ENCODE measurements around the gene CLASP1.
"Not testable (repeated sequence)": the region's sequence is repeated elsewhere in the genome, so short reads cannot be mapped to it uniquely, and the experiment has no call there.

Gene CLASP1

DNA sequence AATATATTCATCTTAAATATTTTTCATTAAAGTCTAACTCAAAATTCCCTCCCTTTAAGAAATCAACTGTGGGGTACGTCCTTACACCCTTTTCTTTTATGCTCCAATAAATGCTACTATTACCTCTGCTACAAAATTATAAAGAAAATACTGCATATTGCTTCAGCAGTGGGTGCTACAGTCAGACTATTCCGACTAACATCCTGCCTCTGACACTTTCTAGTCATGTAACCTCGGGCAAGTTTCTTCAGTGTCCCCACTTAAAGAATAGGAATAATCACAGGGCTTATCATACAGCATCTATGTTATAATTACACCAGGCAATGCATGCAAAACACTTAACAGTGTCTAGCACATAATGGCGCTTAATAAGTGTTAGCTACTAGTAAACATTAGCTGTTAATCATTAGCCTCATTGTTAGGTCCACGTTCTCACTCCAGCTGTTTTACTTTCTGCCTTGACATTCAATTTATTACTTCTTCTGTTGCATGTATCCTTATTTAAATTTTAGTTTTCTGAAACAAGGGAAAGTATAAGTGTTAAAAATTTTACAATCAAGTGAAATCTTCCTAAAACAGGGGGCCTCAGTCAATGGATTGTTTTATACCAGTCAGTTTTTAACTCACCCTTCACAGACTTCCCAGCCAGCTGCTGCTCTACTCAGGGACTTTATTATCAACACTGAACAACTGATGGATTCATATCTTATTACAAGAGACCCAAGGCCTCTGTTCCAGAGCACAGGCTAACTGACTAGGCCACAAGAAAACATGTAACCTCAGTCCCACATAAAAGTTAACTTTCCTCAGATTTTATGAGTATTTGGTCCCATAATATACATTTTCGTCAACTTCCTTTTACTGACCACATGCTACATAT is 54.0 kb downstream of the CLASP1 start:
- DNase-seq, result no peak
- intact Hi-C loops (cut with DNase I), result loop anchor here (5.0 kb wide), 1 partner anchor 52 kb away; the partner anchor contains the start of gene CLASP1

DNA sequence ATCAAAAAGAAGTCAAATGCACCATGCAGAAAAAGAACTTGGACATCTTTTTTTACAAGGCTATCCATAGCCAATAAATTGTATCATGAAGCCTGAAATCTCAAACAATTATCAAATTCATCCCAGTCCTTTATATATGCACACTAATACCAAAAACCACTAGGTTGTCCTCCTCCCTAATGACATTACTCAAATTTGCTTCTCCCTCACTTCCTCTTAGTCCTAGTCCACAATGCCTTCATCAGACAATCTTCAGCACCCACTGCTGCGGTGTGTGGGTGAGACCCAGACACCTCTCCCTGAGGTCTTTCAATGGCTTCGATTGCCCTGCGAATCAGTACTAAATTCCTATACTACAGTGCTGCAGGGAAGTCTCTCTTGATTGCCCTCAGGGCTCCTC is 58.1 kb downstream of the CLASP1 start:
- intact Hi-C loops (cut with DNase I), result no loop called here
- no peak for DNase-seq

DNA sequence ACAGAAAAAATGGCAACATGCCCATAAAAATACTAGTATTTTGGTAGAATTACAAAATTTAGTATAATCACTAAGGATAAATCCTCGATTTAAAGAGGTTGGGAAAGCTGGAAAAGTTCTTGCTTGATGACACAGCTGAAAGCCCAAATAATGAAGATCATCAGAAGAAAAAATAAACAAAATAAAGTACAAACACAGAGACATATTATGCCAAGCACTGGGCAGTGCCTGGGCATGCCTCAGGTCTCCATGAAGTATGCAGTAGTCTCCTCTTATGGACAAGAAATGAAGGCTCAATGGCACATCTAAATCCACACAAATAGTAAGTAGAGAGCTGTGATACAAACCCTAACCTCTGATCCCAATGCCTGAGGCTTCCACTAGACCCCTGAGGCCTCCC is 60.9 kb downstream of the CLASP1 start:
- DNase-seq, result no peak
- intact Hi-C loops (cut with DNase I), result no loop called here

- intact Hi-C loops (cut with DNase I), result no loop called here
- DNase-seq, result no peak
Measured at GRCh38 chr2:121587131-121587530, 62.1 kb downstream of the CLASP1 start.

DNA sequence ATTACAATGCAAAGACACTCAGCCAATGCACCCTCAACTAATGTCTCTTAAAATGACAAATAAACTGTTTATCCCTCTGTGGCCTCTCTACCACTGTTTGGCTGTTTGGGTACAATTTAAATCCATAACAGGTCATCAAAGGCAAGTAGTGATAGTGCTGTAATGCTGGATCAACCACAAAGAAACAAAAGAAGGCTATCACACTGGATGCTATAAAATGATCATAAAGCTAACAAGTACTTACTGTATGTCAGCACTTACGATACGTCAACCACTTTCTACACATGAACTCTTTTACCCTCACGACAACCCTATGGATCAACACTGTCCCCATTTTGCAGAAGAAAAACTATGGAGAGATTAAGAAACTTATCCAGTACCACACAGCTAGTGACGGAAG is 64.5 kb downstream of the CLASP1 start:
- DNase-seq, result no peak
- intact Hi-C loops (cut with DNase I), result no loop called here

DNA sequence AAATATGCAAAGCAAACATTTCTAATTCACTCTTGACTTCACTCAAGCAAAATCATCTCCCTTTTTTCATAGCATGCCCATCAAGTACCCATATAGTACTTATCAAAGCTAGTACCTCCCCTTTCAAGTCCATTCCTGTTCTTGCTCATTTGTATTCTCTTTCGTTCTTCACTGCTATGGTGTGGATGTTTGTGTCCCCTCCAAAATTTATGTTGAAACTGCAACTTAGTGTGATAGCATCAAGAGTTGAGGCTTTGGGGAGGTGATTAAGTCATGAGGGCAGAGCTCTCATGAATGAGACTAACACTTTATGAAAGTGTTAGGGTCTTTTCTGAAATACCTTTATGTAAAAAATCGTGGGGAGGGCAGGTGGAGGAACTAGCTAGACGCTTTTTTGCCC is 65.7 kb downstream of the CLASP1 start:
- intact Hi-C loops (cut with DNase I), result no loop called here
- DNase-seq, result no peak

- intact Hi-C loops (cut with DNase I), result no loop called here
Measured at GRCh38 chr2:121582272-121582671, 67.0 kb downstream of the CLASP1 start.

GRCh38 chr2:121579309-121579708 is 70.0 kb downstream of the CLASP1 start:
- intact Hi-C loops (cut with DNase I), result no loop called here

More at GRCh38 chr2:121582272-121582671, 67.0 kb downstream of the CLASP1 start:
- DNase-seq, result no peak

DNA sequence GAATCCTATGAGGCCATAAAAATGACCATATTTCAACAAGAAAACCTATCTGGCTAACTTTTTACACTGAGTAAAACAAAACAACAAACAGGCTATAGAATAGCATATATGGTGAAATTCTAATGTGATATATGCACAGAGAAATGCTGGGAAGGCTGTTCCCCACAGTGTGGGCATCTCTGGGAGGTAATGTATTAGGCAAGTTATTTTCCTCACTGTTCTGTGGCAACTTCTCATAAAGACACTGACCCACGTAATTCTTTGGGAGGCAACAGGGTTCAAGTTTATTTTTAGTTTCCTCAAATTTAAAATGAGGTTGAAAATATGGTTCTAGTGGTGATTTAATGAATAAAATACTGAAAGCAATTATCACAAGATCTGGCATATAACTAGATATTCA is 71.9 kb downstream of the CLASP1 start:
- intact Hi-C loops (cut with DNase I), result no loop called here
- no peak for DNase-seq

More at GRCh38 chr2:121579309-121579708, 70.0 kb downstream of the CLASP1 start:
- no peak for DNase-seq

- DNase-seq, result no peak
- intact Hi-C loops (cut with DNase I), result no loop called here
Measured at GRCh38 chr2:121576263-121576662, 73.0 kb downstream of the CLASP1 start.

DNA sequence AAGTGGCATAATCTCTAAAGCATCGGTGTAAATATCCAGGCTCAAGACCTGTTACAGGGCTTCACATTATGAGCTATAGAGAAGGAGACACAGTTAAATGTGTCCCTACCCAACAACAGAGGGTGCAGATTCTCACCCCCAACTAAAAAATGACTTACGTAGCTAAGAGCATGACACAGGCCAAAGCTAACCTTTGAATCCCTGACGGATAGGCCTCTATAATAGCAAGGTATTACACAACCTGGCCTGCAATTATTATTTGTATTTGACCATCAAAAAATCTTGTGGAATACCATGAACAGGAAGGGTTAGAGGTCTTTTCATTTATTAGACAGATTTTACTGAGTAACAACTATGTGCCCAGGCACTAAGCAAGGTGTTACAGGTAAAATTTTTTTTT is 73.5 kb downstream of the CLASP1 start:
- intact Hi-C loops (cut with DNase I), result no loop called here
- DNase-seq, result no peak

DNA sequence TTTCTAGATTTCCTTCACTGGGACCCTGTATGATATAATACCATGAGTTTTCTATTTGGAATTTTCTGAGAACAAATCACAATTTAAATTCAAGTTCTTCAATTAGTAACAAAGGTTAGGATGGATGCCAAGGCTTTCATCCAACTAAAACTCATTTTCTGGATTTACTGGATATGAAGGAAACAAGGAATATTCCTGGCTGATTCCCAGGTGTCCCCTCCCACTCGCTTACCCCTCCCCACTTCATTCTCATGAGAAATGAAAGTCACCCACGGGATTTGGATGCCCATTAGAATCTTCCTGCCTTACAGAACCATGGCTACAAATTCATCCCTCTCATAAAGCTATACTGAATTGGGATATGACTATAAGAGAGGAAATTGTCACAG is 78.6 kb downstream of the CLASP1 start:
- DNase-seq, result no peak
- intact Hi-C loops (cut with DNase I), result no loop called here

GRCh38 chr2:121570036-121570666 is 79.1 kb downstream of the CLASP1 start:
- intact Hi-C loops (cut with DNase I), result no loop called here
- no peak for DNase-seq

DNA sequence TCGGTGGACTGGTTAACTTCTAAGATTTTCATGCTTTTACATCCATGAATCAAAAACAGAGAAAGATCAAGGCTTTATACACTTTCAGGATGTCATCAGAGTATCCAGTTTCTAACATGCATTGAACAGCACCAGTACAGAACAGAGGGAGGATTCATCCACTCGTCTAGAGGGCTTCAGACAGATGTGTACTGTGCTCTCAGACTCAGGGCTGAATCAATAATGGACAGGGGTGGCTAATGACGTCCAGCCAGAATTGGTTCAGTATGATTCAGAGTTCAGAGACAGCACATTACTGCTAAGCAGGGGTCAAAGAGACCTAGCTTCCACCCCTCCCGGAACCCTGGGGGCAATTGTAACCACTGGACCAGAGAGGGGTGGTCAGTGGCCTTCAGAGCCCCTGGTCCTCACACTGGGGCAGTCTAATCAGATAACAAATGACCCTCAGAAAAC is 81.3 kb downstream of the CLASP1 start:
- peak in 1 of 10 donors; percentile 18 for DNase-seq
- intact Hi-C loops (cut with DNase I), result no loop called here

GRCh38 chr2:121567452-121567851 is 81.8 kb downstream of the CLASP1 start:
- no peak for DNase-seq
- intact Hi-C loops (cut with DNase I), result no loop called here

GRCh38 chr2:121565389-121566250 is 83.6 kb downstream of the CLASP1 start:
- no peak for DNase-seq

GRCh38 chr2:121564905-121565304 is 84.4 kb downstream of the CLASP1 start:
- intact Hi-C loops (cut with DNase I), result no loop called here
- DNase-seq, result no peak

More at GRCh38 chr2:121565389-121566250, 83.6 kb downstream of the CLASP1 start:
- intact Hi-C loops (cut with DNase I), result no loop called here

DNA sequence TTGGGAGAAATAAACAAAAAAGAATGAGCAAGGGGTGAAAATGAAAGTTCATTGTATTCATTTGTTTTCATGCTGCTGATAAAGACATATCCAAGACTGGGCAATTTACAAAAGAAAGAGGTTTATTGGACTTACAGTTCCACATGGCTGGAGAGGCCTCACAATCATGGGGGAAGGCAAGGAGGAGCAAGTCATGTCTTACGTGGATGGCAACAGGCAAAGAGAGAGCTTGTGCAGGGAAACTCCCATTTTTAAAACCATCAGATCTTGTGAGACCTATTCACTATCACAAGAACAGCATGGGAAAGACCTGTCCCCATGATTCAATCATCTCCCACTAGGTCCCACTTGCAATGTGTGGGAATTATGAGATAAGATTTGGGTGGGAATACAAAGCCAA is 85.5 kb downstream of the CLASP1 start:
- intact Hi-C loops (cut with DNase I); DNase-seq: not testable (repeated sequence)

DNA sequence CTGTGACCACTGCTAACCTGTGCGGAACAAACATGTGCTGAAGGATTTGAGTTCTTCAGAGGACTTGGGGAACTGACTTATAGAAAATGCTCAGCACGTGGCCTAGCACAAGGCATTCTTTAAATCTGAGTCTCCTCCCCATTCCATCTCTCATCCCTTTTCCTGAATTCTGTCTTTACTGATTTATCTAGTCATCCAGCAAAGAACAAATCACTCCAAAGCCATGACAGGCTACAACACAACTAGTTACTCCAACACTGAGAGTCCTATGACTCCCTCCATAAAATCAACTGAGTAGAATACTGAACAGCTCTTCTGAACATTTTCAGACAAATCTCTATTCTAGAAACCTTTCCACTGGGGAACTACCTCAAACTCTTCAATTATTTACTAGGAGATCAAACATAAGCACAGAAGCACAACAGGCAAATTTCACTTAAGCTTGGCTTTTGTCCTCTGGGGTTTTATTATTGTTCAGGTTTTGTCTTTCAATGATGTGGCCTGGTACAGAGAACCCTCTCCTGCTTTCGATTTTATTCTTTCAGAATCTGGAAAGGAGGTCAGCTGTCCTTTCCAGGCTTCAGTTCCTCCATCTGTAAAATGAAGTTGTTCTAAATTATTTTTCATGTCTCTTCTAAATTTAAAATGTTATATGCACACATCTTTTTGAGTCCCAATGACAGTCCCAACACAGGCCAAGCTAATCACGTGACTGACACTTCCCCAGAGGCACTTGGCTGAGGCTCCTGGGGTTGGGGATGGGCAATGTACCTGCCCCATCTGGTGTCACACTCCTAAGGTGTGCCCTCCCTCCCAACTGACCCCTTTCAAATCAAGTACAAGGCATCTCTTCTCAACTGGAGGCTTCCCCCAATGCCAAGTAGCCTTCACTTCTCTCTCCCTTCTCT is 86.7 kb downstream of the CLASP1 start:
- no peak for DNase-seq
- intact Hi-C loops (cut with DNase I), result no loop called here
